Measurements from ENCODE around the gene KPNA5. TPM values are rescaled to one million over a fixed set of nuclear protein-coding genes. Genes with fewer than 3 reads are reported as not detected.

Gene KPNA5
- total RNA-seq, 2 donors from 2014 or later = 3.1 to 3.3 TPM

DNA sequence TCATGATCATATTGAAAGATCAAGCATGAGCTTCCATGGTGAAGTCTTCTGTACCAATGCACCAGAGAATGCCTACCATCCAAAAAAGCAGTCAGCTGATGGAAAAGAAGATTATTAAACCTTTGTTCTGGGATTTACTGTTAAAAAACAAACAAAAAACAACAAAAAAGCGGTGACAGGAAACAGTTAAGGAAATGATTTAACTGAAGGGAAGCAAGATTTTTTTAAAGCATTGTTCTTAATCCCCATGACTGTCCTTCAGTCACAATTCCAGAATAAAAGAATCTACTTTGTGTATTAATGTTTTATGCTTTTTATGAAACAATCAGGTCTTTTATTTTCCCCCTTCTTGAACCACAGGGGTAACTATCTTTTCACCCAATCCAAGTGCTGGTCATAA is 60.6 kb downstream of the KPNA5 start:
- Histone ChIP-seq H3K27ac (no peak overlapping the region), H3K4me3 (no peak overlapping the region), H3K27me3 (no peaks in the 10 kb centered on the region), H3K4me1 (no peaks in the 10 kb centered on the region), H3K9me3 (no peaks in the 10 kb centered on the region), H3K36me3 (replicated peaks in 1 of 2; ENCODE audit: insufficient read depth in 1 of 2, low read depth in 2 of 2) (no peaks in the 10 kb centered on the region)
- ATAC-seq (no peak), DNase-seq (no peak)
- no peak for TF ChIP-seq CTCF (IDR thresholded peaks at IDR 0.05)
- no peak for TF ChIP-seq POLR2A (IDR thresholded peaks at IDR 0.05)
- intact Hi-C loops (cut with DNase I) = no loop called here
- 65 to 87% methylated on average over 1 of the region's 1 CpG for WGBS, 2 donors

DNA sequence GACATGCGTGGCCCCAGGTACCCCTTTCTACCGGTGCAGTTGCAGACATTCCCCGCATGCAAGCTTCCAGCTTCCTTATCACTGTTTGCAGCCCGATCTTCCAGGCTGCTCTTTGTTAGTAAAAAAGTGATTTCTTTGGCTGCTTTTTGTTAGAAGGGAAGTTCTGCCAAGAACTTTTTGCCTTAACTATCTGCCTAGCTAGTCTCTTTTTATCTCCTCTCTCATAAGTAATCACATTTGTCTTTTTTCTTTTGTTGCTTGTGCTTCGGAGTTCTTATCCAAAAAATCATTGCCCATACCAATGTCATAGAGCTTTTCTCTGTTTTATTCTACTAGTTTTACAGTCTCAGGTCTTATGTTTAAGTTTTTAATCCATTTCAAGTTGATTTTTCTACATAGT is 64.2 kb downstream of the KPNA5 start:
- Histone ChIP-seq H3K4me1 (no peaks in the 10 kb centered on the region), H3K4me3 (no peak overlapping the region), H3K36me3 (replicated peaks in 1 of 2; ENCODE audit: insufficient read depth in 1 of 2, low read depth in 2 of 2) (no peaks in the 10 kb centered on the region), H3K27ac (no peak overlapping the region), H3K9me3 (no peaks in the 10 kb centered on the region), H3K27me3 (no peaks in the 10 kb centered on the region)
- no peak for ATAC-seq
- WGBS, 2 donors = 65 to 81% methylated on average over 5 of the region's 5 CpGs
- intact Hi-C loops (cut with DNase I) = no loop called here
- TF ChIP-seq CTCF (IDR thresholded peaks at IDR 0.05) (no peak), POLR2A (IDR thresholded peaks at IDR 0.05) (no peak)
- DNase-seq = no peak

GRCh38 chr6:116761779-116762178 is 80.8 kb downstream of the KPNA5 start:
- Histone ChIP-seq H3K4me1 (peaks cover 14% of the 10 kb centered on the region), H3K27ac (no peak overlapping the region), H3K27me3 (peaks cover 0 to 18% of the 10 kb centered on the region in 2 donors), H3K4me3 (no peak overlapping the region), H3K9me3 (no peaks in the 10 kb centered on the region), H3K36me3 (replicated peaks in 1 of 2; ENCODE audit: insufficient read depth in 1 of 2, low read depth in 2 of 2) (no peaks in the 10 kb centered on the region)
- intact Hi-C loops (cut with DNase I) = no loop called here
- TF ChIP-seq CTCF (IDR thresholded peaks at IDR 0.05) (no peak), POLR2A (IDR thresholded peaks at IDR 0.05) (no peak)
- DNase-seq (no peak), ATAC-seq (no peak)
- WGBS, 2 donors = 47 to 57% methylated on average over 4 of the region's 4 CpGs

DNA sequence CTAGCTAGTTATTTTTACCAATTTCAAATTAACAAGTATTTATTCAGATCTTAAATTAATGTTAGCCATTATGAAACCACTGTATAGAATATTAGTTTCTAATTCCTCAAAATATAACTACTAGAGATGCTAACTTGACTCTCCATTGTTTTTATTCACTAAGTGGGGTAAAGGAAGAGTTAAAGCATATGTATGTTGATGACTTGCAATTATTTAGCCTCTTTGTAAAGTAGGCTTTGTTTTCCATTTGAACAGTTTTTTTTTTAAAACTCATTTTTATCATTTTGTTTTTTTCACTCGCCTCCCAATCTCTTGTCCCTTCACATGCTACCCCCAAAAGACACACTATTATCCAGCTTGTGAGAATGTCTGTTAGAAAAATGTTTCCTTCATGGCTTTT is 81.2 kb downstream of the KPNA5 start:
- H3K9me3 ChIP-seq = no peaks in the 10 kb centered on the region
- 77 to 80% methylated on average over 1 of the region's 1 CpG for WGBS, 2 donors
- TF ChIP-seq POLR2A (IDR thresholded peaks at IDR 0.05) (no peak), CTCF (IDR thresholded peaks at IDR 0.05) (no peak)
- H3K27me3 ChIP-seq = peaks cover 0 to 18% of the 10 kb centered on the region in 2 donors
- H3K4me3 ChIP-seq = no peak overlapping the region
- no peak for DNase-seq
- H3K36me3 ChIP-seq (replicated peaks in 1 of 2; ENCODE audit: insufficient read depth in 1 of 2, low read depth in 2 of 2) = no peaks in the 10 kb centered on the region
- H3K27ac ChIP-seq = no peak overlapping the region
- peaks cover 14% of the 10 kb centered on the region for H3K4me1 ChIP-seq
- intact Hi-C loops (cut with DNase I) = no loop called here
- no peak for ATAC-seq

- DNase-seq (no peak), ATAC-seq (no peak)
- Histone ChIP-seq H3K9me3 (no peaks in the 10 kb centered on the region), H3K4me1 (peaks cover 14% of the 10 kb centered on the region), H3K27me3 (peaks cover 0 to 18% of the 10 kb centered on the region in 2 donors), H3K4me3 (no peak overlapping the region), H3K27ac (no peak overlapping the region), H3K36me3 (replicated peaks in 1 of 2; ENCODE audit: insufficient read depth in 1 of 2, low read depth in 2 of 2) (no peaks in the 10 kb centered on the region)
- no peak for TF ChIP-seq POLR2A (IDR thresholded peaks at IDR 0.05)
- TF ChIP-seq CTCF (IDR thresholded peaks at IDR 0.05) = no peak
- intact Hi-C loops (cut with DNase I) = no loop called here
Observed at GRCh38 chr6:116763048-116763447, 82.0 kb downstream of the KPNA5 start.
